DOHH2 (cell line): ENCODE data around the gene TRMT112.
A peak's percentile ranks its signal among the peaks of the same experiment; 100 is the strongest.

ENCODE experiments used
- EZH2phosphoT487 ChIP-seq: fragments of 200-600 bp; sonication (generic); IDR thresholded peaks from 2 replicates; pipeline ENCODE4 v1.6.1; 2017; ENCODE audit warnings: borderline replicate concordance, mild to moderate bottlenecking, antibody characterized with exemption, low read length, moderate library complexity, mixed read lengths
- TF ChIP-seq, protein P1 (sequence below): fragments of 200-600 bp; sonication (generic); IDR thresholded peaks from one replicate; pipeline ENCODE4 v1.5.1; 2014; ENCODE audit warnings: antibody characterized with exemption, mild to moderate bottlenecking, low read depth, low read length; ENCODE audit not compliant: poor library complexity, severe bottlenecking

DNA sequence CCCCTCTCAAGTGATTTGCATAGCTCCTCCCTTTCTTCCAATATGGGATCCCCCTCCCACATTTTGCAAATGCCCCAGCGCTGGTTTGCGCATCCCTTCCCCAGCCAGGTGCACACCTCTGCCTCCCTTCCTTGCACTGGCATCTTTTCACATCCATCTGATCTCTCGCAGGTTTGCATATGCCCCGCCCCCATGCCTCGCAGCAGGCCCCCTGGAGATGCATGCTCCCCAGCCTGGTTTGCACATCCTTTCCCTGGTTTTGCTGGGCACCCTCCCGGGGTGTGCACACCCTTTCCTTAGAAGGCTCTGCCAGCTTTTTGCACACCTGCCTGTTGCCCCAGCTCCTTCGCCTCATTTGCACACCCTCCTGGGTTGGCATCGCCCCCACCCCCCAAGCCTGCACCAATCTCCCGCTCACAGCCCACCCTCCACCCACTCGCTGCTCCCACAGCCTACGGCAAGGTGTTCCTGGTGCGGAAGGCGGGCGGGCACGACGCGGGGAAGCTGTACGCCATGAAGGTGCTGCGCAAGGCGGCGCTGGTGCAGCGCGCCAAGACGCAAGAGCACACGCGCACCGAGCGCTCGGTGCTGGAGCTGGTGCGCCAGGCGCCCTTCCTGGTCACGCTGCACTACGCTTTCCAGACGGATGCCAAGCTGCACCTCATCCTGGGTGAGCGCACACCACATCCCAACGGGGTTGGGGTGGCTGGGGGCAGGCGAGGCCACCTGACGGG lies 42.5 kb upstream of the TRMT112 start:
- TF ChIP-seq EZH2phosphoT487: no peak
- TF ChIP-seq, protein P1, sequence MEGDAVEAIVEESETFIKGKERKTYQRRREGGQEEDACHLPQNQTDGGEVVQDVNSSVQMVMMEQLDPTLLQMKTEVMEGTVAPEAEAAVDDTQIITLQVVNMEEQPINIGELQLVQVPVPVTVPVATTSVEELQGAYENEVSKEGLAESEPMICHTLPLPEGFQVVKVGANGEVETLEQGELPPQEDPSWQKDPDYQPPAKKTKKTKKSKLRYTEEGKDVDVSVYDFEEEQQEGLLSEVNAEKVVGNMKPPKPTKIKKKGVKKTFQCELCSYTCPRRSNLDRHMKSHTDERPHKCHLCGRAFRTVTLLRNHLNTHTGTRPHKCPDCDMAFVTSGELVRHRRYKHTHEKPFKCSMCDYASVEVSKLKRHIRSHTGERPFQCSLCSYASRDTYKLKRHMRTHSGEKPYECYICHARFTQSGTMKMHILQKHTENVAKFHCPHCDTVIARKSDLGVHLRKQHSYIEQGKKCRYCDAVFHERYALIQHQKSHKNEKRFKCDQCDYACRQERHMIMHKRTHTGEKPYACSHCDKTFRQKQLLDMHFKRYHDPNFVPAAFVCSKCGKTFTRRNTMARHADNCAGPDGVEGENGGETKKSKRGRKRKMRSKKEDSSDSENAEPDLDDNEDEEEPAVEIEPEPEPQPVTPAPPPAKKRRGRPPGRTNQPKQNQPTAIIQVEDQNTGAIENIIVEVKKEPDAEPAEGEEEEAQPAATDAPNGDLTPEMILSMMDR: peak; percentile 26
